HG03575 (cell line): ENCODE data around the gene SPTBN1.

Source experiments
- ATAC-seq: cut with Tn5 transposase; IDR thresholded peaks from one replicate; pipeline ENCODE4 v1.9.1; 2021; ENCODE audit not compliant: unreplicated experiment, insufficient number of reproducible peaks, low FRiP score; ENCODE audit errors: extremely low read depth

The SPTBN1 gene

DNA sequence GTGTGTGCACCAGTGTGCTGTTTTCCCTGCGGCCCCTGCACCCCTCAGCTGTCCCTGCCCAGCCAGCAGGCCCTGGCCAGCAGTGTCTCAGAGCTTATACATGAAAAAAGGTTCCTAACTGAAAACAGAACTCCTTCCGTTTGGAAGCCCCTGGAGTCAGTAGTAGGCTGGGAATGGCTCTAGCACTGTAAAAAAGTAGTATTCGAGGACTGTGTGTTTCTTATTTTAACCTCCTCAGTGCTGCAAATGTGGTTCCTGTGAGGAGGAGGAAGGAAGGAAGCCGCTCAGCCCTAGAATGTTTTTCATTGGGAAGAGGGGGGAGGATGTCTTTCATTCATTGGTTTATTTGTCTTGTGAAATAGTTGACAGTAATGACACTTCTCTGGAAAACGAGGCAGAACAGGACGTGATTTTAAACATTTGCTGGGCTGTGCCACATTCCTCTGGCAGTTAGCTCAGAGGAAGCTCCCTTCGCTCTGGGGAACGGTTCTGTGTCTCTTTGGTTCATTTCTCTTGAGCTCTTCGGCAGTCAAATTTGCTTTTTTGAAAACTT lies 103.5 kb downstream of the SPTBN1 start:
- ATAC-seq = no peak

DNA sequence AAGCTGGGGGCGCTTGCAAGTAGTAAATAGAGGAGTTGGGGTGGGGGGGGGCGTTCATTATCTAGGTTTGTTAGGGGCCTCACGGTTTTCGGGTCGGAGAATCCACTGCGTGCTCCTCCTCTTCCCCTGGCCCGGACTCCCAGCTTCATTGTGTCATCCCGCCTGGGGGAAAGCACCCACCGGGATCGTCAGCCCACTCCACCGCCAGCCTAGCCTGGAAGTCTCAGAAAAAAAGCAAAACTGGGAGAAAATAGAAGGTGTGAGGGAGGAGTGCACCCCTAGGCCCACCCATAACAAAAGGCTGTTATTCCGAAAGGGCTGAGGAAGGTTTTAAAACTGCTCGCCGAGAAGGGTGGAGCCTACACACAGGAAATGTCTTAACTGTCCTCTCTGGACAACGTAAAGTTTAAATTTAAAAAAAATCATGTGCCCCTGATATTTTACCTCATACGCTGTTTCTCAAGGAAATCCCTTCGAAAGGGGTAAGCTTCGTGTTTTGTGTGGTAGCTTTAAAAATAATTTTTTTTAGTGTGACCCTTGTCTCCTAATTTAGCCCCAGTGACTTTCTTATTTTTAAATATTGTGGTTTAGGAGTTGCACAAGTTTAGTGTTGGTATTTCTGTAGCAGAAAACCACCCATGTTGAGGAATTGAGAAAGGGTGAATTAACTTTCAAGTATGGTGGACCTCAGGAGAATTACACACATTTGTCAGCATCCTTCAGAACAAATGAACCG lies 104.2 kb downstream of the SPTBN1 start:
- ATAC-seq = peak; percentile 44

DNA sequence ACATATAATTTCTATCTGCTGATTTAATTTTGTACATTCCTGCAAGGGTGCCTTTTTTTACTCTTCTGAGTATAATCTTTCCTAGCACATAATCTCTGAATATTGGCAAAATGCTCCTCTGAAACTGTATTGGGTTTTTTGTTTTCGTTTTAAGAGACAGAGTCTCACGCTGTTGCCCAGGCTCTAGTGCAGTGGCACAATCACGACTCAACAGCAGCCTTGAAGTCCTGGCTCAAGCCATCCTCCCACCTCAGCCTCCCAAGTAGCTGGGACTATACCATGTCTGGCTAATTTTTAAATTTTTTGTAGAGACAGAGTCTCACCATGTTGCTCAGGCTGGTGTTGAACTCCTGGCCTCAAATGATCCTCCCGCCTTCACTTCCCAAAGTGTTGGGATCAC lies 104.9 kb downstream of the SPTBN1 start:
- no peak for ATAC-seq

DNA sequence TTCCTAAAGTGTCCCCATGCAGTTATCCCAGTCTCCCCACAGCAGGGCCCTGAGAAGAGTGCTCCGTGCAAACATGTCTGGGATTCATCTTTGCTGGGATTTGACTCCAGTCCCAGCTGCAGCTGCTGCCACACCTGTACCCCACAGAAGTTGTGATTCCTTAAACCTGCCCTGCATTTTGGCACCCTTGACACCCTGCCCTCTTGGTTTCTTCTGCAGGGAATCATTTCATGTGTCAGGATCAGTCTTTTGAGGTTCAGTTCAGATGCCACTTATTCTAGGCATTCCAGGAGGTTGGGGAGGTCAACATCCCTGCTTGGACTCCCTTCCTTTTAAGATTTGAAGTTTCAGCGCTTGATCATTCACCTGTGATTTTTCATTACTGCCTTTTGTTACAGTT lies 108.3 kb downstream of the SPTBN1 start:
- no peak for ATAC-seq

DNA sequence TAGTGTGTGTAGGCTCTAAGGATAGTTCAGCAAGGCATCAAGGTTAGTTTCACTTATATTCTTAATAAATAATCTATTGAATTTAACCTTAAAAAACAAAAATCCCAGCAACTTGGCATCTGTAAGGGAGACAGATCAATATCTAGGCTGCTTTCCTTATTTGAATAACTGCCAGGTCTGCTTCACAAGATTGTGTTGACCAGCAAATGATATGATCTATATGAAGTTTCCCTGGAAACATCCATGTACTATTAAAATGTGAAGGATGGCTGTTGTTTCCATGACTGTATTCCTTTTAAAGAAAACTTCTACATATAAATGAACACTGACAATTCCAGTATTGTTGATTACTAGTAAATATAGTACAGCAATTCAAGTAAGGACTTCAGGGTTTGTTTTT lies 109.4 kb downstream of the SPTBN1 start:
- ATAC-seq = no peak

DNA sequence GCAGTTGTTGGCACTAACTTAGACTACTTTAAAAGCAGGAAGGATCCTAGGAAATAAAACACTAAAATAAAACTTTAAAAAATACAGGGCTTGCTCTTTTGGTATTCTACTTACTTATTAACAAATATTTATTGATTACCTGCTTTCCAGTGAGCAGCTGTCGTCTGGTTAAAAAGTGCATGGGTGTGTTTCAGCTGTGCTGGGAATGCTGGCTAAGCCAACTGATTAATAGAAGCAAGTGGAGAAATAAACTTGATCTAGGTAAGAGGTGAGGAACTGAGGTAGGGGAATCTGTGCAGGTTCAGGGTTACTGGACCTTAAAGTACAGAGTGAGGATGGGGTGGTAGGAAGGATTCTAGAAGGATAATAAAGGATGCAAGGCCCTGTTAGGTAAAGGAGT lies 110.8 kb downstream of the SPTBN1 start:
- no peak for ATAC-seq

DNA sequence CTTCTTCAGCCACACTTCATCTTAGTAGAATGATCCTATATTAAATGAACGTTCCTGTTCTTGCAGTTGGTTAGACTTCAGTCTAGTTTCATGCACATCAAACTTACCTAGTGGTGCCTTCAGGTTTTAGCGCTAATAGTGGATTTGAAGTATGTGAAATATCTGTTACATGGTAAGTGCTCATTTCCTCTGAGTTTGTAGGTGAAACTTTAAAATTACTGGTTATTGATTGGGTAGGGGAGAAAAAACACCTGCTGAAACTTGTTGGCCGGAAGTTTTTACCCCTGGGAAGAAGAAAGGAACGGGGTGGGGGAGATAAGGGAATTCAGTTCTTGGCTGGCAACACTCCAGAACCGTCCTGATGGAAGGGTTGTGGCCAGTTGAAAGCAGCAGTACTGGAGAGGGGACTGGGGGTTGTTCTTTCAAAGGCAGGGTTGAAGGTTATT lies 112.8 kb downstream of the SPTBN1 start:
- ATAC-seq = peak; percentile 29

DNA sequence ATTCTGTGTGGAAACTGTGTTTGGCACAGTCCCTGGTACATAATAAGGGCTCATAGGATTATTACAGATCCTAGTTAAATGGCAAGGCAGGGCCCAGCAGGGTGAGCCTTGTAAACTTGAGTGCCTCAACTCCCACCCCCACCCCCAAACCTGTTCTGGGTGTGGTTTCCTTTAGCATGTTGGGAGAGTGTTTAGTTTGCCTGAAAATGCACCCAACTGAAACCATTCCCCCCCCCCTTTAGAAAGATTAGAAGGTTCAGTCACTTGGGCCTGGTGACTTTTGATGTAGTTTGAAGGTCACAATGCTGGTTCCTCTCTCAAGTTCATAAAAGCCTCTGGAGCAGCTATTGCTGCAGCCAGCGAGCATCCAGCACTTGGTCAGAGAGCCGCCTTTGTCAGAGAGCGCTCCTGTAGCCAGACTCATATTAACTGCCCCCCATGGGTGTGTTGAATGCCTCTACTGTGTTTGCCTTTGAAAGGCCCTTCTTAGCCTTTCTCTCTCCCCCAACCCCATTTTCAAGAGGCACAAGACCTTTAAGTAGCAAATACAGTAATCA lies 113.7 kb downstream of the SPTBN1 start:
- no peak for ATAC-seq

DNA sequence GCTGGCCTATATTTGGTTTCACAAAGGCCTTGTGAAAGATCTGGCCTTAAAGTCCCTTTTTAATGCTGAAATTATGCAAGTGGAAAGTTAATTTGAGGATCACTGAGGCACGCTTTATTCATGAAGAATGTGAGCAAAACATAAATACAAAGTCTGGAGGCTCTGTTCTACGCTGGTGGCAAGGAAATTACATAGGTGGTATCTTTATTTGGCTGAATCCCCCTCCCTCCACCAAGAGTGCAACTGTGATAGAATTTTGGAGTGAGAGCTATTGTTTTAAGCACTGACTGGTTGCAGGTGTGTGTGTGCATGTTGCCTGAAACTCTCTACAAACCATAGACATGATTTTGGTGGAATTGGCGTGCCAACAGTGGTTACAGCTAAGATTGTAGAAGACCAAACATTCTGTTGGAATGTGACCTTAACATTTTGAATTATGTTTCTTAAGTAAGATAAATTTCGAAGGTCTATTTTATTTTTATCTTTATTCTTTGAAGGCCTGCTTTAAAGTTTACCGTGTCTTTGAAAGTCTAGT lies 114.3 kb downstream of the SPTBN1 start:
- ATAC-seq = no peak

DNA sequence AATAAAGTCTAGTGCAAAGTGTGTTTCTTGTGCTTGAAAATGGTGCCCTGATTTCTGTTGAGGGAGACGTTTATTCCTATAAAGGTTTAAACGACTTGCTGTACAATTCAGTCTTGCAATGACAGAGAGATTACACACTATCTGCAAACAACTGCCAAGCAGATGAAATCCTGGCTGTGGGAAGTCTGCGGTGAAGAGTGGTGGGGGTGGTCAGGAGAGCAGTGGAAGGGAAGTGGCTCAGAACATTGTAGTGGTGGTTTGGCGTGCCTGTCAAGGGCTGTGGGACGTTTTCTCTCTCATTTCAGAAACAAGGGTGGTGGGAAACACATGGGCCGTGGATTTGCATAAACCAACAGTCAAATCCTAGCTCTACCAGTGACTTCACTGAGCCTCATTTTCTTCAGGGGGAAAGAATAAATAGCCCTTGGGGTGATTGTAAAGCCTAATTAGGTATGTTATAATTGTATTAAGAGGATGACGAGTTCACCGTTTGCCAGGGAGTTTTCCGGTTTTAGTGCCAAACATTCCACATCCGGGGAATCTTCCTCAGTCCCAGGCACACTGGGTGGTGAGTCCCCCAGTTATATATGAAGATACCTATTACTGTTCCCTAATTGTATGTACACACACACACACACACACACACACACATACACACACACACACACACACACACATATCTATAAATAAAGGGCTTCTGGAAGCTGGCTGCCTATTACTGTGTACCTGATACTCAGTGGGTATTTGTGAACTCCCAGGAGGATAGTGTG lies 115.0 kb downstream of the SPTBN1 start:
- peak; percentile 47 for ATAC-seq

DNA sequence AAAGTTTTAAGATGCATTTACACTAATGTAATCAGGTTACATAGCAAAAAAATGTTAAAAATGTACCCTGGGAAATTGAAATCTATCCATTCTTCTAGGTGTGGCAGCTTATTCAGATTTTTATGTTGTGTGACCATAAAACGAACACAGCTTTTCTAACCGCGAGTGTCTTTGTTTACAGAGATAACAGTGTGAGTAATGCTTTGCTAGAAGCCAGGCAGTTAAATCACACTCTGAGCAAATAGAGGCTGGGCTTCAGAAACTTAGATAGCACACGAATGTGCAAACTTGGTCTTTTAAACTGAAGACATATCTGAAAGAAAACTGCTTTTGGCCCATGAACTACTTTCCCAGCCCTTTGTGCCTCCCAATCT lies 116.1 kb downstream of the SPTBN1 start:
- ATAC-seq = no peak

DNA sequence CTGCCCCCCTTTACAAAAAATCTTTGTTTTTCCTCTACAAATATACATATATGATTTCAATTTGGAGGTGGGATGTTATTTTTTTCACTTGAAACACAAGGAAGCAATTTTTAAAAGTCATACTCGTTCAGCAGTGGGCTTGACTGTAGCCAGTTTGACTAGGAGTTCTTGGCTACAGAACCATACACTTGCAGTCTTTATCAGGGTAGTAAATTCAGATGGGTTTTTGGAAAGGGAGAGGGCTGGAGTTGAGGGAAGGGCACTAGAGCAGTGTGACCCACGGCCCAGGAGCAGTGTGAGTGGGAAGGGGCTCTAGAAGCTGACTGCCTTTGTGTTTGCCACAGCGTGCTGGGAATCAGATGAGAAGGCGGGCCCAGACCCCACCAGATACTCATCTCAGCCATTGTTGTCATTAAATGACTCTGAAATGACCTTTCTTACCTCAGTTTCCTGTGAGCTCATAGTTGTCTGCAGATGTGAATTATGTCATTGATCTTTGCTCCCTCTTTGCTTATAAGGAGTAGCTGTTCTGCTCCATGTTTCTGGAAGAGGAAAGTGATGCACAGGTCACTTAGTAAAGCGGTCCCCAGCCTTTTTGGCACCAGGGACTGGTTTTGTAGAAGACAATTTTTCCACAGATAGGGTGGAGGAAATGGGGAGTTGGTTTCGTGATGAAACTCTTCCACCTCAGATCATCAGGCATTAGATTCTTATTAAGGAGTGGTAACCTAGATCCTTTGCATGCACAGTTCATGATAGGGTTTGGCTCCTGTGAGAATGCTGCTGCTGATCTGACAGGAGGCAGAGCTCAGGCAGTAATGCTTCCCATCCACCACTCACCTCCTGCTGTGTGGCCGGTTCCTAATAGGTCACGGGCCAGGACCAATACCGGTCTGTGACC lies 116.8 kb downstream of the SPTBN1 start:
- ATAC-seq = no peak

DNA sequence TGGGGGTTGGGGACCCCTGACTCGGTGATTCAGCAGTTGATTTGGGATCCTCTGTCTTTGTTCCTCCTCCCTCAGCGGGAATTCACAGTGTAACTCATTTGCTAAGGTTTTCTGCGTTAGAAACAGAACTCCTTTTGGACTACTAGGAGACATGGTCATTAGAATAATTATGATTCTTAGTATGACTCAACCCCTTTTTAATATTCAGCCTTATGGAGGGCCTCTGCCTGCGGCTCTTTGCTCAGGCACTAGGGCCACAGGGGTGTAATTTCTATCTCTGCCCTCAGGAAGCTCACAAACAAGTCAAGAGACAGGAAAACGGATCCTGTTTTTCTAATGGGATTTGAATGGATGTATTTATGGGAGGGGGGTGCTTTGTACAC lies 117.4 kb downstream of the SPTBN1 start:
- no peak for ATAC-seq

DNA sequence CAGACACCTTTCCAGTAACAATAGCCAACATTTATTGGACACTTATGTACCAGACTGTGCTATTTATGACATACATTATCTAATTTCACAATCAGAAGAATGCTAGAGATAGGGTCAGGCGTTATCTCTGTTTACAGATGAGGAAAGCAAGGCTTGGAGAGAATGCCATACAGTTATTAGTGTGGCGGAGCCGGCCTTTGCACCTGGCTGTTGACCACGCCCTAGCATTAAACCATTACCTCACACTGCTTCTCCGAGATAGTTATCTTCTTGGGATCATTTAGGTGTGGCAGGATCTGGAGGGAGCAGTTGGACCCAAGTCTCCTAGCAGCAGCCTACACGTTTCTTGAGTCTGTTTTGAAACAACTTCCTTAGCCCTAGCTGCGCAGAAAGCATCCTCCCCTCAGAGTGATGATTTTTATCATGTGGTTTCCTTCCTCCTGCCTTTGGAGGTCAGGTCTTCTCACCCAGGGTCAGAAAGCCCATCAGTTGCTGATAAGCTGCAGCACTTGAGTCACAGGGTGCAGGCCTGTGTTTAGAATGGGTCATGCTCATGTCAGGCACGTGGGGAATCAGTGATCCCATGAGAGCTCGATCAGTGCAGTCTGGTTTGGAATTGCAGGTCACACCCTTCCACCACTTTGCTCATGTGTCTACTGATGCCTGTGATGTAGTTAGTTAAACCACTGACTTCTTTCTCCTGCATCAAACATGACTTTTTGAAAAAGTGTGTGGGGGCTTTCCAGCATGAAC lies 118.2 kb downstream of the SPTBN1 start:
- no peak for ATAC-seq

DNA sequence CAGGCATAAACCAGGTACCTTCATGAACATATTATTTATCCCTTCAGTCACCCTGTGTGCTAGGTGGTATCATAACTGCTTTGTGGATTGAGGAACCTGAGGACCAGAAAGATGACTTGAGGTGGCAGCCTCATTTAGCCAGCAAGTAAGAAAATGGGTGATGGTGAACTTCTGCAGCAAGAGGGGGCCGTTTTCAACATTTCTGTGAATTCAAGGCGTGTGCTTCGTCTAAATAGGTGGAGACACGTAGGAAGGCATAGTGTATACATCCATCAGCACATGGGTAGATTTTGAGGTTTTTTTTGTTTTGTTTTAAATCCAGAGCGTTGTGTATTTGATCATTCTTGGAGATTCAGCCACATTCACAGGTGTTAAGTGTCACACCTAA lies 118.7 kb downstream of the SPTBN1 start:
- no peak for ATAC-seq

DNA sequence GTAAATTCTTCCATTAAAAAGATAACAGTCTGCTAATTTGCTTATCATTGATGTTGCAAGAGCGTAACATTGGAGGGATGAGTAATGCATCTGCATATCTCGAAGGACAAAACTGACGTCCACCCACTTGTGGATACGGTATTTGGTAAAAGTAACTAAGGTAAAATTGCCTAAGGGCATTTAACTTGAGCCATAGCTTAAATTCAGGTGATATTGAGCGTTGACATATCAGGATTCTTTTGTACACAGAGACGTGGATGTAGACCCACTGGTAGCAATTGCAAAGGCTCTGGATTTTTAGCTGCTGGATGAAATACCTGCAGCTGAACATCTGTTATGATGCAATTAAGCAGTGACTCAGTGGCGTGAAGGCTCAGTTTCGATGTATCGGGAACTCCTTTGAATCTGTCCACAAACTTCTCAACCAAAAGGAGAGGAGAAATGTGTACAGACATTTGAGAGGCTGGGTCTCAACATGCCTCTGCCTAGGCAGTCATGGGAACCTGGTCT lies 119.3 kb downstream of the SPTBN1 start:
- no peak for ATAC-seq

DNA sequence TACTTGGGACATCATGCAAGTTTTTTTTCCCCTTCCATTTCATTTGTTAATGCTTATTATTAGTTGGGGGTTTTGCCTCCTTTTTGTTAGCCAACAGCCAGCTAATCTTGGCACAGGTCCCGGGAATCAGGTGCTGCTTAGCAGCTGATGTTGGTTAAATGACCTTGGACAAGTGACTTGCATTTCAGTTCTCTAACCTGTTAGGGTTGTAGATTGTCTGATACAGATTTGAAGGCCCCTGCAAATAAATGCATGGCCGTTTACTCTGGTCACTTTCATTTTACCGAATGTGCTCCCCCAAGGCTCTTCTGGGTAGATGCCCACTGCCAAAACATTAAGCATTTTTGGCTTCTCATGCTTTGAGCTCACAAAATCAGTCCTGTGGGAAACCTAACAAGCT lies 120.9 kb downstream of the SPTBN1 start:
- no peak for ATAC-seq
